NCI-H2196 treated with DMSO at 0.1 percent for 48 hours (cell line): Measurements from ENCODE around the gene IMPA2.

Experiments
- DNase-seq: peaks from one replicate; lab custom pipeline; 2025; ENCODE audit not compliant: unreplicated experiment; lab: John Stamatoyannopoulos, UW

Gene IMPA2

GRCh38 chr18:12006488-12006840, 25.2 kb downstream of the IMPA2 start:
- no peak for DNase-seq

- DNase-seq: no peak
Measured at GRCh38 chr18:12007063-12007462, 25.8 kb downstream of the IMPA2 start.

GRCh38 chr18:12008181-12008767, 27.0 kb downstream of the IMPA2 start:
- DNase-seq: no peak

GRCh38 chr18:12008842-12009580, 27.7 kb downstream of the IMPA2 start:
- DNase-seq: no peak

GRCh38 chr18:12009581-12010140, 28.4 kb downstream of the IMPA2 start:
- DNase-seq: no peak

- no peak for DNase-seq
Measured at GRCh38 chr18:12010187-12010802, 29.0 kb downstream of the IMPA2 start.

- DNase-seq: no peak
Measured at GRCh38 chr18:12011199-12011956, 30.1 kb downstream of the IMPA2 start.

- DNase-seq: no peak
Measured at GRCh38 chr18:12011957-12012549, 30.7 kb downstream of the IMPA2 start.

- DNase-seq: no peak
Measured at GRCh38 chr18:12012697-12013096, 31.4 kb downstream of the IMPA2 start.

- DNase-seq: no peak
Measured at GRCh38 chr18:12013186-12013916, 32.0 kb downstream of the IMPA2 start.

- DNase-seq: no peak
Measured at GRCh38 chr18:12014086-12014485, 32.8 kb downstream of the IMPA2 start.

- DNase-seq: no peak
Measured at GRCh38 chr18:12014521-12015415, 33.5 kb downstream of the IMPA2 start.

- DNase-seq: peak; percentile 64
Measured at GRCh38 chr18:12015416-12016062, 34.2 kb downstream of the IMPA2 start.

- no peak for DNase-seq
Measured at GRCh38 chr18:12017081-12017480, 35.8 kb downstream of the IMPA2 start.

- DNase-seq: no peak
Measured at GRCh38 chr18:12018861-12019260, 37.6 kb downstream of the IMPA2 start.

GRCh38 chr18:12021077-12021476, 39.8 kb downstream of the IMPA2 start:
- DNase-seq: no peak

GRCh38 chr18:12021596-12021995, 40.3 kb downstream of the IMPA2 start:
- no peak for DNase-seq

- DNase-seq: no peak
Measured at GRCh38 chr18:12023375-12023774, 42.1 kb downstream of the IMPA2 start.

GRCh38 chr18:12026562-12026961, 45.3 kb downstream of the IMPA2 start:
- DNase-seq: no peak
